Smooth muscle cell (in vitro differentiated cells): ENCODE measurements around the gene SLC24A4. TPM values are rescaled to one million over a fixed set of nuclear protein-coding genes. Genes with fewer than 3 reads are reported as not detected.

Source experiments
- DNase-seq: peaks from one replicate; lab custom pipeline; 2025; ENCODE audit not compliant: unreplicated experiment; lab: John Stamatoyannopoulos, UW
- H2AFZ ChIP-seq: fragments of 200-600 bp; sonication (generic); 2 replicates; pipeline ENCODE4 v1.6.0; 2016; ENCODE audit warnings: antibody characterized with exemption, low read depth, mild to moderate bottlenecking
- H3F3A ChIP-seq: fragments of 200-600 bp; sonication (generic); 2 replicates; pipeline ENCODE4 v1.6.0; 2017; ENCODE audit warnings: antibody characterized with exemption, low read depth
- H3K27ac ChIP-seq: fragments of 200-600 bp; sonication (generic); 2 replicates; pipeline ENCODE4 v1.5.1; 2016; ENCODE audit warnings: low read depth, mild to moderate bottlenecking
- H3K27me3 ChIP-seq: fragments of 200-600 bp; sonication (generic); 2 replicates; pipeline ENCODE4 v1.6.1; 2016; ENCODE audit warnings: low read depth, mild to moderate bottlenecking
- H3K36me3 ChIP-seq: fragments of 200-600 bp; sonication (generic); 2 replicates; pipeline ENCODE4 v1.5.1; 2016; ENCODE audit warnings: low read depth
- H3K4me1 ChIP-seq: fragments of 200-600 bp; sonication (generic); 2 replicates; pipeline ENCODE4 v1.5.1; 2016; ENCODE audit warnings: low read depth
- H3K4me2 ChIP-seq: fragments of 200-600 bp; sonication (generic); 2 replicates; pipeline ENCODE4 v1.6.0; 2016; ENCODE audit warnings: mild to moderate bottlenecking
- H3K4me3 ChIP-seq: fragments of 200-600 bp; sonication (generic); 2 replicates; pipeline ENCODE4 v1.5.1; 2016; ENCODE audit warnings: mild to moderate bottlenecking
- H3K79me2 ChIP-seq: fragments of 200-600 bp; sonication (generic); 2 replicates; pipeline ENCODE4 v1.6.0; 2016; ENCODE audit warnings: low read depth, mild to moderate bottlenecking
- H3K9ac ChIP-seq: fragments of 200-600 bp; sonication (generic); 2 replicates; pipeline ENCODE4 v1.6.0; 2016; ENCODE audit warnings: low read depth
- H3K9me3 ChIP-seq: fragments of 200-600 bp; sonication (generic); replicated peaks from 2 replicates; pipeline ENCODE4 v1.5.1; 2016; ENCODE audit warnings: low read depth
- H4K20me1 ChIP-seq: fragments of 200-600 bp; sonication (generic); 2 replicates; pipeline ENCODE4 v1.6.0; 2016; ENCODE audit warnings: low read depth
- CTCF ChIP-seq: fragments of 200-600 bp; sonication (generic); IDR thresholded peaks from 2 replicates; pipeline ENCODE4 v1.5.1; 2017; ENCODE audit warnings: borderline replicate concordance, mild to moderate bottlenecking, antibody characterized with exemption; ENCODE audit not compliant: insufficient read depth, poor library complexity, severe bottlenecking
- WGBS: methylation state at CpG from one replicate; pipeline ENCODE4 v1.1.7; 2016; ENCODE audit warnings: low lambda C conversion rate; 5-methylcytosine and 5-hydroxymethylcytosine counted together
- polyA plus RNA-seq: library from polyadenylated mRNA; unstranded; fragments of >200 nt; fragmentation: Nextera tagmentation; extraction: Ambion mirVana; gene quantifications from 2 replicates; pipeline ENCODE4 v1.2.1, GENCODE V29; 2016
- total RNA-seq: library from RNA; depleted of rRNA; stranded (reverse); fragments of >200 nt; gene quantifications from 2 replicates; pipeline ENCODE4 v1.2.3, GENCODE V29; 2014

Gene SLC24A4
- total and polyA plus RNA-seq, 2 experiments from 2014 or later = 0.58 TPM; not detected in 1

GRCh38 chr14:92538412-92538985 is 215.5 kb downstream of the SLC24A4 start:
- H3K79me2 ChIP-seq = no peaks in the 10 kb centered on the region
- DNase-seq = no peak
- no peak overlapping the region for H3K4me3 ChIP-seq
- H3K4me1 ChIP-seq = no peaks in the 10 kb centered on the region
- no peak overlapping the region for H3K27ac ChIP-seq
- no peaks in the 10 kb centered on the region for H3K9me3 ChIP-seq
- WGBS = 85% methylated on average over 6 of the region's 6 CpGs
- no peak overlapping the region for H3K4me2 ChIP-seq
- H3K36me3 ChIP-seq = no peaks in the 10 kb centered on the region
- H3F3A ChIP-seq = peaks cover 6% of the 10 kb centered on the region
- TF ChIP-seq CTCF = no peak
- H3K9ac ChIP-seq = no peak overlapping the region
- peaks cover 4% of the 10 kb centered on the region for H4K20me1 ChIP-seq
- no peaks in the 10 kb centered on the region for H3K27me3 ChIP-seq
- H2AFZ ChIP-seq = no peak overlapping the region

- H3K9me3 ChIP-seq = no peaks in the 10 kb centered on the region
- H3F3A ChIP-seq = peaks cover 6% of the 10 kb centered on the region
- H3K4me3 ChIP-seq = no peak overlapping the region
- no peak overlapping the region for H3K27ac ChIP-seq
- no peak for TF ChIP-seq CTCF
- H3K36me3 ChIP-seq = no peaks in the 10 kb centered on the region
- H2AFZ ChIP-seq = no peak overlapping the region
- 96% methylated on average over 3 of the region's 3 CpGs for WGBS
- H3K4me1 ChIP-seq = no peaks in the 10 kb centered on the region
- H3K9ac ChIP-seq = no peak overlapping the region
- no peaks in the 10 kb centered on the region for H3K79me2 ChIP-seq
- no peaks in the 10 kb centered on the region for H3K27me3 ChIP-seq
- no peak for DNase-seq
- peaks cover 4% of the 10 kb centered on the region for H4K20me1 ChIP-seq
- H3K4me2 ChIP-seq = no peak overlapping the region
Measured at GRCh38 chr14:92539419-92539818, 216.5 kb downstream of the SLC24A4 start.

GRCh38 chr14:92539875-92540274 is 216.9 kb downstream of the SLC24A4 start:
- Histone ChIP-seq H4K20me1 (peaks cover 4% of the 10 kb centered on the region), H3K9ac (no peak overlapping the region), H3K27me3 (no peaks in the 10 kb centered on the region), H3K9me3 (no peaks in the 10 kb centered on the region), H3K4me3 (no peak overlapping the region), H3F3A (peaks cover 6% of the 10 kb centered on the region), H3K36me3 (no peaks in the 10 kb centered on the region), H3K79me2 (no peaks in the 10 kb centered on the region), H2AFZ (no peak overlapping the region), H3K4me2 (no peak overlapping the region), H3K27ac (peak overlapping the region; percentile 71), H3K4me1 (no peaks in the 10 kb centered on the region)
- no peak for DNase-seq
- 83% methylated on average over 12 of the region's 12 CpGs for WGBS
- no peak for TF ChIP-seq CTCF

- H3K36me3 ChIP-seq = no peaks in the 10 kb centered on the region
- H3K4me3 ChIP-seq = no peak overlapping the region
- H3K4me1 ChIP-seq = no peaks in the 10 kb centered on the region
- WGBS = 40% methylated on average over 6 of the region's 6 CpGs
- peak overlapping the region; percentile 71 for H3K27ac ChIP-seq
- peaks cover 4% of the 10 kb centered on the region for H4K20me1 ChIP-seq
- no peak overlapping the region for H3K4me2 ChIP-seq
- peak; percentile 20 for DNase-seq
- no peaks in the 10 kb centered on the region for H3K79me2 ChIP-seq
- H3K9ac ChIP-seq = no peak overlapping the region
- no peak overlapping the region for H2AFZ ChIP-seq
- TF ChIP-seq CTCF = no peak
- H3K9me3 ChIP-seq = no peaks in the 10 kb centered on the region
- H3F3A ChIP-seq = peaks cover 6% of the 10 kb centered on the region
- no peaks in the 10 kb centered on the region for H3K27me3 ChIP-seq
Measured at GRCh38 chr14:92540472-92541048, 217.6 kb downstream of the SLC24A4 start.
